NCI-H1417 (cell line): ENCODE results near the gene NAP1L1.

Experiments
- DNase-seq, 3 experiments: peaks; one replicate each; lab custom pipeline; 2025; lab: John Stamatoyannopoulos, UW

NAP1L1 gene

GRCh38 chr12:76083904-76084862 is at the start of gene NAP1L1:
TSS of gene NAP1L1 (minus strand) at chr12:76084685. CDS start at chr12:76074219, 10,466 bp downstream.
- peak; percentile 98 to 99 (median 99) for DNase-seq

- no peak for DNase-seq
Observed at GRCh38 chr12:76127588-76127987, 43.1 kb upstream of the NAP1L1 start.

GRCh38 chr12:76124456-76124855 is 40.0 kb upstream of the NAP1L1 start:
- DNase-seq = no peak

GRCh38 chr12:76123259-76124212 is 39.1 kb upstream of the NAP1L1 start:
- peak in 2 of 3 experiments; percentile 10 to 23 for DNase-seq

GRCh38 chr12:76119887-76120286 is 35.4 kb upstream of the NAP1L1 start:
- no peak for DNase-seq

- no peak for DNase-seq
Observed at GRCh38 chr12:76117751-76118150, 33.3 kb upstream of the NAP1L1 start.

- peak in 1 of 3 experiments; percentile 27 for DNase-seq
Observed at GRCh38 chr12:76117067-76117691, 32.7 kb upstream of the NAP1L1 start.

GRCh38 chr12:76113800-76114757 is 29.6 kb upstream of the NAP1L1 start:
- DNase-seq = no peak

- no peak for DNase-seq
Observed at GRCh38 chr12:76111209-76111749, 26.8 kb upstream of the NAP1L1 start.

- no peak for DNase-seq
Observed at GRCh38 chr12:76109879-76110278, 25.4 kb upstream of the NAP1L1 start.

- DNase-seq = no peak
Observed at GRCh38 chr12:76108356-76108755, 23.9 kb upstream of the NAP1L1 start.

GRCh38 chr12:76106631-76107030 is 22.1 kb upstream of the NAP1L1 start:
- no peak for DNase-seq

- no peak for DNase-seq
Observed at GRCh38 chr12:76103958-76104357, 19.5 kb upstream of the NAP1L1 start.

GRCh38 chr12:76101739-76102385 is 17.4 kb upstream of the NAP1L1 start:
- no peak for DNase-seq

- no peak for DNase-seq
Observed at GRCh38 chr12:76096079-76096646, 11.7 kb upstream of the NAP1L1 start.

- DNase-seq = no peak
Observed at GRCh38 chr12:76094754-76095153, 10.3 kb upstream of the NAP1L1 start.

GRCh38 chr12:76091246-76091754 is 6.8 kb upstream of the NAP1L1 start:
- no peak for DNase-seq

GRCh38 chr12:76085520-76085868 is 1.0 kb upstream of the NAP1L1 start:
- peak; percentile 34 to 76 (median 70) for DNase-seq

- peak in 2 of 3 experiments; percentile 92 to 99 for DNase-seq
Observed at GRCh38 chr12:76084863-76085519, 506 bp upstream of the NAP1L1 start.
